HL-60 (cell line): ENCODE data around the gene LPIN1.

Source experiments
- DNase-seq, 2 experiments: peaks; one replicate each; pipeline ENCODE4 v3.0.0-alpha.2; 2010 to 2020; ENCODE audit warnings: low read depth in 1 of 2, low spot score in 1 of 2
- H3K27ac ChIP-seq: fragments of 250-450 bp; sonication (Bioruptor Pico); replicated peaks from 2 replicates; pipeline ENCODE4 v1.5.1; 2020; ENCODE audit warnings: mild to moderate bottlenecking, moderate library complexity
- H3K27me3 ChIP-seq: fragments of 250-450 bp; sonication (Bioruptor Pico); 2 replicates; pipeline ENCODE4 v1.5.1; 2021; ENCODE audit warnings: mild to moderate bottlenecking, moderate library complexity; ENCODE audit not compliant: insufficient read depth, poor library complexity, severe bottlenecking
- H3K4me3 ChIP-seq: replicated peaks from 2 replicates; pipeline ENCODE4 v1.5.1; 2011; ENCODE audit warnings: mild to moderate bottlenecking, control low read depth, low read length; ENCODE audit not compliant: insufficient read depth
- GABPA ChIP-seq: IDR thresholded peaks from 2 replicates; pipeline ENCODE4 v1.6.1; 2012; ENCODE audit warnings: low read depth
- POLR2AphosphoS5 ChIP-seq: IDR thresholded peaks from 2 replicates; pipeline ENCODE4 v1.6.1; 2012; ENCODE audit warnings: low read depth
- SPI1 ChIP-seq: IDR thresholded peaks from 2 replicates; pipeline ENCODE4 v1.6.1; 2012; ENCODE audit warnings: low read depth, mild to moderate bottlenecking, borderline replicate concordance
- TF ChIP-seq, protein P1 (sequence below): IDR thresholded peaks from 2 replicates; pipeline ENCODE4 v1.6.1; 2012; ENCODE audit warnings: low read depth; ENCODE audit not compliant: insufficient replicate concordance
- TF ChIP-seq, protein P2 (sequence below): IDR thresholded peaks from one replicate; pipeline ENCODE4 v1.5.1; 2011; ENCODE audit warnings: low read length, control low read depth, inconsistent platforms; ENCODE audit not compliant: insufficient read depth

LPIN1 gene

DNA sequence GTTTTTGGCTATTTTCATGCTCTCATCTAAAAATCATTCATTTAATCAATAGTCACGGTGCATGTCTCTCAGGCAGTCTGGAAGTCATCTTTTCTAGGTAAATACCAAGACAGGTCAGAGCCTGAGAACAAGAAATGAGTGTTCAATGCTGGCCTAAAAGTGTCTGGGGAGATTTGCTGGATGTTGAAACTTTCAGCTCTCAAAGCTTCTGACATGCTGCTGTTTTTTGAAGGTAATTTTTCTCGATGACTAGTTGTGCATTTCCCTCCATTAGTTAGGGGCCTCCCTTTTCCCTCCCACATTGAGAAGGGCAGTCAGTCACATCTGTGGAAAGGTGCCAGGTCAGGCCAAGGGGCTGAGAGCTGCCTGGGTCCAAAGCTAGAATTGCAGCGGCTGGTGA, 115.6 kb downstream of the LPIN1 start:
- no peak overlapping the region for H3K4me3 ChIP-seq
- H3K27ac ChIP-seq, result no peak overlapping the region
- no peak for DNase-seq
- H3K27me3 ChIP-seq, result no peaks in the 10 kb centered on the region
- TF ChIP-seq, protein P1, sequence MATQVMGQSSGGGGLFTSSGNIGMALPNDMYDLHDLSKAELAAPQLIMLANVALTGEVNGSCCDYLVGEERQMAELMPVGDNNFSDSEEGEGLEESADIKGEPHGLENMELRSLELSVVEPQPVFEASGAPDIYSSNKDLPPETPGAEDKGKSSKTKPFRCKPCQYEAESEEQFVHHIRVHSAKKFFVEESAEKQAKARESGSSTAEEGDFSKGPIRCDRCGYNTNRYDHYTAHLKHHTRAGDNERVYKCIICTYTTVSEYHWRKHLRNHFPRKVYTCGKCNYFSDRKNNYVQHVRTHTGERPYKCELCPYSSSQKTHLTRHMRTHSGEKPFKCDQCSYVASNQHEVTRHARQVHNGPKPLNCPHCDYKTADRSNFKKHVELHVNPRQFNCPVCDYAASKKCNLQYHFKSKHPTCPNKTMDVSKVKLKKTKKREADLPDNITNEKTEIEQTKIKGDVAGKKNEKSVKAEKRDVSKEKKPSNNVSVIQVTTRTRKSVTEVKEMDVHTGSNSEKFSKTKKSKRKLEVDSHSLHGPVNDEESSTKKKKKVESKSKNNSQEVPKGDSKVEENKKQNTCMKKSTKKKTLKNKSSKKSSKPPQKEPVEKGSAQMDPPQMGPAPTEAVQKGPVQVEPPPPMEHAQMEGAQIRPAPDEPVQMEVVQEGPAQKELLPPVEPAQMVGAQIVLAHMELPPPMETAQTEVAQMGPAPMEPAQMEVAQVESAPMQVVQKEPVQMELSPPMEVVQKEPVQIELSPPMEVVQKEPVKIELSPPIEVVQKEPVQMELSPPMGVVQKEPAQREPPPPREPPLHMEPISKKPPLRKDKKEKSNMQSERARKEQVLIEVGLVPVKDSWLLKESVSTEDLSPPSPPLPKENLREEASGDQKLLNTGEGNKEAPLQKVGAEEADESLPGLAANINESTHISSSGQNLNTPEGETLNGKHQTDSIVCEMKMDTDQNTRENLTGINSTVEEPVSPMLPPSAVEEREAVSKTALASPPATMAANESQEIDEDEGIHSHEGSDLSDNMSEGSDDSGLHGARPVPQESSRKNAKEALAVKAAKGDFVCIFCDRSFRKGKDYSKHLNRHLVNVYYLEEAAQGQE, result no peak
- TF ChIP-seq SPI1 (no peak), POLR2AphosphoS5 (no peak), GABPA (no peak)
- TF ChIP-seq, protein P2, sequence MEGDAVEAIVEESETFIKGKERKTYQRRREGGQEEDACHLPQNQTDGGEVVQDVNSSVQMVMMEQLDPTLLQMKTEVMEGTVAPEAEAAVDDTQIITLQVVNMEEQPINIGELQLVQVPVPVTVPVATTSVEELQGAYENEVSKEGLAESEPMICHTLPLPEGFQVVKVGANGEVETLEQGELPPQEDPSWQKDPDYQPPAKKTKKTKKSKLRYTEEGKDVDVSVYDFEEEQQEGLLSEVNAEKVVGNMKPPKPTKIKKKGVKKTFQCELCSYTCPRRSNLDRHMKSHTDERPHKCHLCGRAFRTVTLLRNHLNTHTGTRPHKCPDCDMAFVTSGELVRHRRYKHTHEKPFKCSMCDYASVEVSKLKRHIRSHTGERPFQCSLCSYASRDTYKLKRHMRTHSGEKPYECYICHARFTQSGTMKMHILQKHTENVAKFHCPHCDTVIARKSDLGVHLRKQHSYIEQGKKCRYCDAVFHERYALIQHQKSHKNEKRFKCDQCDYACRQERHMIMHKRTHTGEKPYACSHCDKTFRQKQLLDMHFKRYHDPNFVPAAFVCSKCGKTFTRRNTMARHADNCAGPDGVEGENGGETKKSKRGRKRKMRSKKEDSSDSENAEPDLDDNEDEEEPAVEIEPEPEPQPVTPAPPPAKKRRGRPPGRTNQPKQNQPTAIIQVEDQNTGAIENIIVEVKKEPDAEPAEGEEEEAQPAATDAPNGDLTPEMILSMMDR, result no peak

DNA sequence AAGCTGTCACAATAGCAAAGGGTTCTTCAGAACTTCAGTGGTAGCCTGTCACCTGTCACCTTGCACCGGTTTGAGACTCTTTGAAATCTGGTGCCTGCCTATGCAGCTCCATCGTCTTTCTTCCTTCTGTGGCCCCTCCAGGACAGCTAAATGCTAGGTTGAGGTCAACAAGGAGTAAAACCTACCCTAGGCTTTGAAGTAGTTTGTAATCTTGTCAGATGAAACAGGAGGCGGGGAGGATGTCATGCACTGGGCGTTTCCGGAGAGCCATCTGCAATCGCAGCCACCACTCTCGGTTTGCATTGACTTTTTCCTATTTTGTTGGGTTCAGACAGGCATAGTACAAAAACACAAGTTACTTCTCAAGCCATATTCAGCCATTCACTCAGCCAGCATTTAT, 116.7 kb downstream of the LPIN1 start:
- TF ChIP-seq, protein P2, result no peak
- no peak for TF ChIP-seq GABPA
- TF ChIP-seq, protein P1, result no peak
- TF ChIP-seq POLR2AphosphoS5, result no peak
- TF ChIP-seq SPI1, result no peak
- Histone ChIP-seq H3K27me3 (no peaks in the 10 kb centered on the region), H3K27ac (no peak overlapping the region), H3K4me3 (no peak overlapping the region)
- DNase-seq, result no peak

DNA sequence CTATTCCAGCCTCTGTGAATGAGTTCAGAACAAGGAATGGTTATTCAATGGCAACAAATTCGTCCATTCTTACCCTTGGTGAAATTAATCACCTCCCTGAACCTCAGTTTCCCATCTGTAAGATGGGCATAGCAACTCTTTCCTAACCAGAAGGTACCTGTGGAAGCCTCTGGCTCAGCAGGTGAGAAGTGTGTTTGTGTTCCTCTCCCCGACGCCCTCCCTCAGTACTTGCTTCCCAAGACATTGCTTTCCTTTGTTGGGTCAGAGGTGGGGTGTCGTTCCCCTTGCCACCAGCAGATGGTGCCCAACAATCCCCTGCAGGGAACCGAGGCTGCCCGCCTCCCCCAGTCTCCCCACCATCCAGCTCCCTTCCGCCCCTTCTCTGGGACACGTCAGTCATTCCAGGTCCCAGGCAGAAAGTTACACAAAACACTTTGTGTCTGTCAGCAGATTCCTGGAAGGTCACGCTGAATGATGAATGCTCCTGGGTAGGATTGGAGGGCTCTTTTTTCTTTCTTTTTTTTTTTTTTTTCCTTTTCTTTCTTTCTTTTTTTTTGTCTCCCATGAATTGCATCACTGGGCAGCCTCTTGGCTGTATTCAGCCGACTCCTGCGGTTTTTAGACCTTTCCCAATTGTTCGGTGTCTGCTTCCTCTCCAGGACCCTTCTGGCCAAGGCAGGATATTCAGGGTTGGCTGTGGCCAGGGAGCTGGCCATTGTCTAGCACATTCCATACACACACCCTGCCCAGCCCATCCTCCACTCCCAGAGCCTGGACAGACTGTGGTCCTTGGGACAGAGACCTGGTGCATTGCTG, 117.3 kb downstream of the LPIN1 start:
- no peak overlapping the region for H3K27ac ChIP-seq
- H3K4me3 ChIP-seq, result no peak overlapping the region
- no peaks in the 10 kb centered on the region for H3K27me3 ChIP-seq

More for the DNA sequence above, 117.3 kb downstream of the LPIN1 start:
- TF ChIP-seq, protein P2, result peak; percentile 91
- TF ChIP-seq POLR2AphosphoS5 (no peak), GABPA (no peak), SPI1 (no peak)
- TF ChIP-seq, protein P1, result no peak
- peak; percentile 67 to 80 for DNase-seq
